ENCODE measurements around the gene IL37. TPM values are rescaled to one million over a fixed set of nuclear protein-coding genes. Genes with fewer than 3 reads are reported as not detected.

Gene IL37
- polyA plus RNA-seq, 1 donor from 2014 or later = not detected

DNA sequence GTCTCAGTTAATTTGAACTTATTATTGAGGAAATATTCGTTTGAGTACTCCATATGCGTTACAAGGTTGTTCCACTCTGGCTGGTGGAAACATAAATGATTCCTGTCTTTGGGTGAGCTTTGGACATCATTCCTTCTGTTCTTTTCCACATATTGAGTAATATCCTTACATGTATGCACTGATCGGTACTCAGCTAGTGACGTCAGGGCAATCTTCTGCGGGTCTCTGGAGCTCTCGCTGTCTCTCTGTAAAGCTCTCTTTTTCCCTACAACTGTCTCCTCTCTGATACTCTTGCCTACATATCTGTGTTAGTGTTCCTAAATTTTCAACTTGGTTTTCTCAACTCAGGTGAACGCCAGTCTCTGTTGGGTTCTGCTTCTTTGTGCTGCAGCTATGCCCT is 43.4 kb downstream of the IL37 start:
- Histone ChIP-seq H3K27ac (ENCODE audit: low read length) (no peak overlapping the region), H3K9me3 (ENCODE audit: low read length) (no peaks in the 10 kb centered on the region), H3K4me2 (ENCODE audit: low read length) (no peak overlapping the region), H3F3A (ENCODE audit: insufficient read depth, low read length, poor library complexity, severe bottlenecking) (no peaks in the 10 kb centered on the region), H3K36me3 (ENCODE audit: insufficient read depth, low read length) (no peaks in the 10 kb centered on the region), H3K27me3 (ENCODE audit: insufficient read depth, low read depth, low read length) (no peaks in the 10 kb centered on the region), H3K9me2 (ENCODE audit: insufficient read depth, low read length) (no peaks in the 10 kb centered on the region), H3K9ac (ENCODE audit: low read length) (no peak overlapping the region), H3K79me2 (replicated peaks; ENCODE audit: insufficient read depth, low read length) (no peaks in the 10 kb centered on the region), H3K4me3 (ENCODE audit: low read length) (no peak overlapping the region), H2AFZ (ENCODE audit: low read depth, low read length) (no peak overlapping the region), H4K20me1 (ENCODE audit: insufficient read depth) (no peaks in the 10 kb centered on the region)
- TF ChIP-seq TAF1 (IDR thresholded peaks at IDR 0.05; ENCODE audit: low read depth) (no peak), EZH2 (IDR thresholded peaks at IDR 0.05; ENCODE audit: borderline replicate concordance, insufficient read depth, low read length, poor library complexity, severe bottlenecking) (no peak), MXI1 (conservative IDR thresholded peaks at IDR 0.05; ENCODE audit: poor library complexity, severe bottlenecking) (no peak), SMC3 (conservative IDR thresholded peaks at IDR 0.05; ENCODE audit: poor library complexity) (no peak), RAD21 (conservative IDR thresholded peaks at IDR 0.05) (no peak), POLR2AphosphoS5 (IDR thresholded peaks at IDR 0.05) (no peak), EP300 (conservative IDR thresholded peaks at IDR 0.05; ENCODE audit: poor library complexity, severe bottlenecking) (no peak)
- TF ChIP-seq, protein P1, sequence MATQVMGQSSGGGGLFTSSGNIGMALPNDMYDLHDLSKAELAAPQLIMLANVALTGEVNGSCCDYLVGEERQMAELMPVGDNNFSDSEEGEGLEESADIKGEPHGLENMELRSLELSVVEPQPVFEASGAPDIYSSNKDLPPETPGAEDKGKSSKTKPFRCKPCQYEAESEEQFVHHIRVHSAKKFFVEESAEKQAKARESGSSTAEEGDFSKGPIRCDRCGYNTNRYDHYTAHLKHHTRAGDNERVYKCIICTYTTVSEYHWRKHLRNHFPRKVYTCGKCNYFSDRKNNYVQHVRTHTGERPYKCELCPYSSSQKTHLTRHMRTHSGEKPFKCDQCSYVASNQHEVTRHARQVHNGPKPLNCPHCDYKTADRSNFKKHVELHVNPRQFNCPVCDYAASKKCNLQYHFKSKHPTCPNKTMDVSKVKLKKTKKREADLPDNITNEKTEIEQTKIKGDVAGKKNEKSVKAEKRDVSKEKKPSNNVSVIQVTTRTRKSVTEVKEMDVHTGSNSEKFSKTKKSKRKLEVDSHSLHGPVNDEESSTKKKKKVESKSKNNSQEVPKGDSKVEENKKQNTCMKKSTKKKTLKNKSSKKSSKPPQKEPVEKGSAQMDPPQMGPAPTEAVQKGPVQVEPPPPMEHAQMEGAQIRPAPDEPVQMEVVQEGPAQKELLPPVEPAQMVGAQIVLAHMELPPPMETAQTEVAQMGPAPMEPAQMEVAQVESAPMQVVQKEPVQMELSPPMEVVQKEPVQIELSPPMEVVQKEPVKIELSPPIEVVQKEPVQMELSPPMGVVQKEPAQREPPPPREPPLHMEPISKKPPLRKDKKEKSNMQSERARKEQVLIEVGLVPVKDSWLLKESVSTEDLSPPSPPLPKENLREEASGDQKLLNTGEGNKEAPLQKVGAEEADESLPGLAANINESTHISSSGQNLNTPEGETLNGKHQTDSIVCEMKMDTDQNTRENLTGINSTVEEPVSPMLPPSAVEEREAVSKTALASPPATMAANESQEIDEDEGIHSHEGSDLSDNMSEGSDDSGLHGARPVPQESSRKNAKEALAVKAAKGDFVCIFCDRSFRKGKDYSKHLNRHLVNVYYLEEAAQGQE (IDR thresholded peaks at IDR 0.05; ENCODE audit: borderline replicate concordance) = no peak
- TF ChIP-seq, protein P2, sequence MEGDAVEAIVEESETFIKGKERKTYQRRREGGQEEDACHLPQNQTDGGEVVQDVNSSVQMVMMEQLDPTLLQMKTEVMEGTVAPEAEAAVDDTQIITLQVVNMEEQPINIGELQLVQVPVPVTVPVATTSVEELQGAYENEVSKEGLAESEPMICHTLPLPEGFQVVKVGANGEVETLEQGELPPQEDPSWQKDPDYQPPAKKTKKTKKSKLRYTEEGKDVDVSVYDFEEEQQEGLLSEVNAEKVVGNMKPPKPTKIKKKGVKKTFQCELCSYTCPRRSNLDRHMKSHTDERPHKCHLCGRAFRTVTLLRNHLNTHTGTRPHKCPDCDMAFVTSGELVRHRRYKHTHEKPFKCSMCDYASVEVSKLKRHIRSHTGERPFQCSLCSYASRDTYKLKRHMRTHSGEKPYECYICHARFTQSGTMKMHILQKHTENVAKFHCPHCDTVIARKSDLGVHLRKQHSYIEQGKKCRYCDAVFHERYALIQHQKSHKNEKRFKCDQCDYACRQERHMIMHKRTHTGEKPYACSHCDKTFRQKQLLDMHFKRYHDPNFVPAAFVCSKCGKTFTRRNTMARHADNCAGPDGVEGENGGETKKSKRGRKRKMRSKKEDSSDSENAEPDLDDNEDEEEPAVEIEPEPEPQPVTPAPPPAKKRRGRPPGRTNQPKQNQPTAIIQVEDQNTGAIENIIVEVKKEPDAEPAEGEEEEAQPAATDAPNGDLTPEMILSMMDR (IDR thresholded peaks at IDR 0.05; ENCODE audit: poor library complexity, severe bottlenecking) = no peak

DNA sequence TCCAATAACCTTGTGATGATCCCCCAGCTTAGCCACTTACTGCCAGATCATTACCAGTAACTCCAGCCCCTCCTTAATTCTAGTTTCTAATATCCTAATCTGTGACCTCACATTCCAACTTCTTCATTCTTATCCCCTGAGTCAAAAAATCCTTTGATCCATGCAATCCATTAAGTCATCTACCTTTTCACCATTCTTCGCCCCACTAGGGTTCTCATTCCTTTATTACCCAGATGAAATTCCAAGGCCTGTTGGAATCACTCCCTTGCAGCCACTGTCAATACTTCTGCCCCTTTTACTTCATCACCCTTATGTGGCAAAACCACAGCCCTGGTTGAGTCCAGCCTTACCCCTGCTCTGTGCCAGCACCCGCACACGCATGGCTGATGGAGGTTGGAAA is 46.5 kb downstream of the IL37 start:
- Histone ChIP-seq H3K9ac (ENCODE audit: low read length) (no peak overlapping the region), H2AFZ (ENCODE audit: low read depth, low read length) (no peak overlapping the region), H3K27ac (ENCODE audit: low read length) (no peak overlapping the region), H3K9me3 (ENCODE audit: low read length) (no peaks in the 10 kb centered on the region), H3K4me2 (ENCODE audit: low read length) (no peak overlapping the region), H3K4me3 (ENCODE audit: low read length) (no peak overlapping the region), H3K79me2 (replicated peaks; ENCODE audit: insufficient read depth, low read length) (no peaks in the 10 kb centered on the region), H3K9me2 (ENCODE audit: insufficient read depth, low read length) (no peaks in the 10 kb centered on the region), H3K27me3 (ENCODE audit: insufficient read depth, low read depth, low read length) (no peaks in the 10 kb centered on the region), H4K20me1 (ENCODE audit: insufficient read depth) (no peaks in the 10 kb centered on the region), H3F3A (ENCODE audit: insufficient read depth, low read length, poor library complexity, severe bottlenecking) (no peaks in the 10 kb centered on the region), H3K36me3 (ENCODE audit: insufficient read depth, low read length) (no peaks in the 10 kb centered on the region)
- no peak for TF ChIP-seq SMC3 (conservative IDR thresholded peaks at IDR 0.05; ENCODE audit: poor library complexity)

Data from neural cell (in vitro differentiated cells).